MM.1S (cell line): ENCODE data around the gene WDFY4.

ENCODE experiments used
- EZH2phosphoT487 ChIP-seq: fragments of 300-600 bp; sonication (generic); IDR thresholded peaks from 2 replicates; pipeline ENCODE4 v1.6.1; 2018; ENCODE audit warnings: antibody characterized with exemption, low read length
- TF ChIP-seq, protein P1 (sequence below): fragments of 300-600 bp; sonication (generic); IDR thresholded peaks from 2 replicates; pipeline ENCODE4 v1.5.1; 2016; ENCODE audit warnings: antibody characterized with exemption, low read length, mixed read lengths

GRCh38 chr10:48640326-48640725 lies 44.3 kb upstream of the WDFY4 start:
- TF ChIP-seq, protein P1, sequence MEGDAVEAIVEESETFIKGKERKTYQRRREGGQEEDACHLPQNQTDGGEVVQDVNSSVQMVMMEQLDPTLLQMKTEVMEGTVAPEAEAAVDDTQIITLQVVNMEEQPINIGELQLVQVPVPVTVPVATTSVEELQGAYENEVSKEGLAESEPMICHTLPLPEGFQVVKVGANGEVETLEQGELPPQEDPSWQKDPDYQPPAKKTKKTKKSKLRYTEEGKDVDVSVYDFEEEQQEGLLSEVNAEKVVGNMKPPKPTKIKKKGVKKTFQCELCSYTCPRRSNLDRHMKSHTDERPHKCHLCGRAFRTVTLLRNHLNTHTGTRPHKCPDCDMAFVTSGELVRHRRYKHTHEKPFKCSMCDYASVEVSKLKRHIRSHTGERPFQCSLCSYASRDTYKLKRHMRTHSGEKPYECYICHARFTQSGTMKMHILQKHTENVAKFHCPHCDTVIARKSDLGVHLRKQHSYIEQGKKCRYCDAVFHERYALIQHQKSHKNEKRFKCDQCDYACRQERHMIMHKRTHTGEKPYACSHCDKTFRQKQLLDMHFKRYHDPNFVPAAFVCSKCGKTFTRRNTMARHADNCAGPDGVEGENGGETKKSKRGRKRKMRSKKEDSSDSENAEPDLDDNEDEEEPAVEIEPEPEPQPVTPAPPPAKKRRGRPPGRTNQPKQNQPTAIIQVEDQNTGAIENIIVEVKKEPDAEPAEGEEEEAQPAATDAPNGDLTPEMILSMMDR, result no peak
- TF ChIP-seq EZH2phosphoT487, result no peak
